Left ventricle myocardium superior (tissue), 1 donor: ENCODE data around the gene TENM4. TPM values are rescaled to one million over a fixed set of nuclear protein-coding genes. Genes with fewer than 3 reads are reported as not detected.
"Not testable (repeated sequence)": the region's sequence is repeated elsewhere in the genome, so short reads cannot be mapped to it uniquely, and the experiment has no call there.

Experiments
- ATAC-seq: fragments of 200-7000 bp; cut with Tn5 transposase; one replicate; pipeline ENCODE4 v1.9.1; 2020; ENCODE audit warnings: mild to moderate bottlenecking, moderate library complexity
- DNase-seq: peaks from one replicate; pipeline ENCODE4 v3.0.0-alpha.2; 2020
- intact Hi-C: fragments of 100-400 bp; cut with micrococcal nuclease; formaldehyde crosslinking; loops from one replicate; pipeline ENCODE4 v1.11.0; 2022
- microRNA-seq: library from miRNA; unstranded; fragments of <30 nt; microRNA quantifications from one replicate; pipeline ENCODE4 v1.2.0, GENCODE V29; 2020; ENCODE audit warnings: borderline number of aligned reads
- total RNA-seq: library from RNA; stranded (reverse); fragmentation: NEBNext Ultra II Directional; extraction: Animal tissue kit (Norgen Biotek cat#: 25700); gene quantifications from one replicate; pipeline ENCODE4 v1.2.1, GENCODE V29; 2021
- donor health status: DM: no; HTN: yes; CAD: no; lungs with severe emphysema.

TENM4 gene
- total RNA-seq, 1 donor from 2014 or later: 0.40 TPM

GRCh38 chr11:78633516-78634310, 807.1 kb downstream of the TENM4 start:
- no peak for ATAC-seq
- intact Hi-C loops: no loop called here
- no peak for DNase-seq

GRCh38 chr11:78630561-78631303, 810.1 kb downstream of the TENM4 start:
- no peak for DNase-seq
- ATAC-seq: no peak
- intact Hi-C loops: no loop called here

- DNase-seq (no peak), ATAC-seq (no peak)
- intact Hi-C loops: no loop called here
Measured at GRCh38 chr11:78630155-78630554, 810.7 kb downstream of the TENM4 start.

- ATAC-seq: no peak
- no peak for DNase-seq
- intact Hi-C loops: no loop called here
Measured at GRCh38 chr11:78622666-78623065, 818.2 kb downstream of the TENM4 start.

- intact Hi-C loops: no loop called here
- ATAC-seq (no peak), DNase-seq (no peak)
Measured at GRCh38 chr11:78620159-78620558, 820.7 kb downstream of the TENM4 start.

GRCh38 chr11:78615724-78616123, 825.1 kb downstream of the TENM4 start:
- intact Hi-C loops: no loop called here
- no peak for ATAC-seq

GRCh38 chr11:78613378-78613813, 827.4 kb downstream of the TENM4 start:
- no peak for ATAC-seq
- DNase-seq: no peak
- intact Hi-C loops: no loop called here

More at GRCh38 chr11:78615724-78616123, 825.1 kb downstream of the TENM4 start:
- no peak for DNase-seq

- ATAC-seq: no peak
- intact Hi-C loops: no loop called here
- DNase-seq: no peak
Measured at GRCh38 chr11:78612721-78613377, 828.0 kb downstream of the TENM4 start.

- ATAC-seq, DNase-seq, intact Hi-C loops: not testable (repeated sequence)
Measured at GRCh38 chr11:78609321-78609720, 831.5 kb downstream of the TENM4 start.

GRCh38 chr11:78607696-78608095, 833.1 kb downstream of the TENM4 start:
- ATAC-seq (no peak), DNase-seq (no peak)
- intact Hi-C loops: no loop called here

GRCh38 chr11:78606667-78607066, 834.2 kb downstream of the TENM4 start:
- intact Hi-C loops: no loop called here
- DNase-seq (no peak), ATAC-seq (no peak)

GRCh38 chr11:78605296-78605695, 835.5 kb downstream of the TENM4 start:
- intact Hi-C loops: no loop called here
- DNase-seq: no peak
- no peak for ATAC-seq

- DNase-seq (no peak), ATAC-seq (no peak)
- intact Hi-C loops: no loop called here
Measured at GRCh38 chr11:78603792-78604191, 837.0 kb downstream of the TENM4 start.

Small RNA genes within 50 kb of the gene (microRNA-seq; reads per million reads assigned to microRNA genes)
- not detected for gene MIR5579
- gene MIR708: 223 reads per million, percentile 54 among the genes with 10 or more reads in this experiment
